GM21515 (cell line): Measurements from ENCODE around the gene HARS1.
"Not testable (repeated sequence)": the region's sequence is repeated elsewhere in the genome, so short reads cannot be mapped to it uniquely, and the experiment has no call there.

Experiments used
- ATAC-seq: cut with Tn5 transposase; IDR thresholded peaks from one replicate; pipeline ENCODE4 v1.9.1; 2021; ENCODE audit not compliant: unreplicated experiment

The HARS1 gene, protein sequence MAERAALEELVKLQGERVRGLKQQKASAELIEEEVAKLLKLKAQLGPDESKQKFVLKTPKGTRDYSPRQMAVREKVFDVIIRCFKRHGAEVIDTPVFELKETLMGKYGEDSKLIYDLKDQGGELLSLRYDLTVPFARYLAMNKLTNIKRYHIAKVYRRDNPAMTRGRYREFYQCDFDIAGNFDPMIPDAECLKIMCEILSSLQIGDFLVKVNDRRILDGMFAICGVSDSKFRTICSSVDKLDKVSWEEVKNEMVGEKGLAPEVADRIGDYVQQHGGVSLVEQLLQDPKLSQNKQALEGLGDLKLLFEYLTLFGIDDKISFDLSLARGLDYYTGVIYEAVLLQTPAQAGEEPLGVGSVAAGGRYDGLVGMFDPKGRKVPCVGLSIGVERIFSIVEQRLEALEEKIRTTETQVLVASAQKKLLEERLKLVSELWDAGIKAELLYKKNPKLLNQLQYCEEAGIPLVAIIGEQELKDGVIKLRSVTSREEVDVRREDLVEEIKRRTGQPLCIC

DNA sequence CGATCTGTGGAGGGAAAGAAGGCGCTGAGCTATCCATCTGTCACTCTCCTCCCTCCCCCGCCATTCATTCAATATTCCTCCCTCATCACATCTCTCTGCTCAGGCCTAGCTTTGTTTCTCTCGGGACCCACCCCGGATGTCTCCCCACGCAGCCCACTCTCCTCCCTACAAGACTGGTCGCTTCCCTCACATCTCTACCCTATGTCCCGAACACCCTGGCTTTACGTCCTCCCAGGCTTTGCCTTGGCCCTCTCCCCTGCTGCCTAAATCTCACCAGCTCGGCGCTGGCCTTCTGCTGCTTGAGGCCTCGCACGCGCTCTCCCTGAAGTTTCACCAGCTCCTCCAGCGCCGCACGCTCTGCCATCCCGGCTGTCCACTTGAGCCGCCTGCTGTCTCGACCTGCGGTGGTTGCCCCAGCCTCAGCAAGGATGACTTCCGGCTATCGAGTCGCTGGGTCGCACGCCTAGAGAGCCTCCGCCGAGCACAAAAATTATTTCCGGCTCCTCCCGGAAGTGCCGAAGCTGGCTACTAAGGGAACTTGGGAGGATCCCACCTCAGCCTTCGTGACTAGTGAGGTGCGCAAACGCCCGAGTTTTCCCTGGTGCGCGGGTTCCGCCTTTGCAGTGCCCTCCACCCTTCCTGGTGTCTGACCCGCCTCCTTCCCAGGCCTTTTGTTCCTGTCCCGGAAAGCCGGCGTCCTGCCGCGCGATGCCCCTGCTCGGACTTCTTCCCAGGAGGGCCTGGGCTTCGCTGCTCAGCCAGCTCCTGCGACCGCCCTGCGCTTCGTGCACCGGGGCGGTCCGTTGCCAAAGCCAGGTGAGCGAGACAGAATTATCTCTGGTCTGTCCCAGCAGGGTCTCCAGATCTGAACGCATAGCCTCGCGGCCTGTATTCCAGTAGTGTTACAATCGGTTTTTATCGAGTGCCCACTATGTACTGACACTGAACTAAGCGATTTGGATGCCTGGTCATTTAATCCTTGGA lies at the start of gene HARS1, which contains the start of gene HARS2:
Gene HARS1 (minus strand): TSS at position 430 of the 984 bp plus-strand sequence. CDS start 66 bp downstream, at position 364.
Gene HARS2 (plus strand): TSS at position 515 of the 984 bp plus-strand sequence. CDS start 194 bp downstream, at position 709.
- ATAC-seq: peak; percentile 96

DNA sequence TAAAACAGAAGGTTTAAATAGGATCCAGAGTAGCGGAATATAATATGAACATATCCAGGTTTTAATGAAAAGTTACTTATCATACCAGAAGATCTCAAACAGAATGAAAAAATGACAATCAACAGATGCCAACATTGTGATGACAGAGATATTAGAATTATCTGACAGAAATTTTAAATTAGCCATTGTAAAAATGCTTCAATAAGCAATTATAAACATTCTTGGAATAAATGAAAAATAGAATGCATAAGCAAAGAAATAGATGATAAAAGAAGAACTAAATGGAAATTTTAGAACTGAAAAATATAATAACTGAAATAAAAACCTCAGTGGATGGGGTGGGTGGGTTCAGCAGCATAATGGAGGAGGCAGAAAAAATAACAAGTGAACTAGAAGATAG lies 46.3 kb upstream of the HARS1 start:
- ATAC-seq: no peak

DNA sequence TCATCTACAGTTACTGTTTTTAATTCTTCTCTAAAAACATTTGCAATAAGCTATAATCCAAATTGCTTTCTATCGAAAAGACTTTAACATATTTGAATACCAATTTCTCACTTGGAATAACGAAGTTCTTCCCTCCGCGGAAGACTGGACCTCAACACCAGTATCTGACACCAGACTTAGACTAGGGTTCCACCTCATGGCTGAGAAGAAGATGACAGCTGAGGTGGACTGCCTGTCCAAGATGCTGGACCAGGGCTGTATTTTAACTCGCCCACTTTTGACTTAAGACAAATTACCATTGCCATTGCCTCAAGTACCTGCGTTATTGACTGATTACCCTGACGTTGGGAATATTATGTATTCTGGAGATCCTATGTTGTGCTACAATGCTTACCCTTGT lies 43.2 kb upstream of the HARS1 start:
- ATAC-seq: no peak

DNA sequence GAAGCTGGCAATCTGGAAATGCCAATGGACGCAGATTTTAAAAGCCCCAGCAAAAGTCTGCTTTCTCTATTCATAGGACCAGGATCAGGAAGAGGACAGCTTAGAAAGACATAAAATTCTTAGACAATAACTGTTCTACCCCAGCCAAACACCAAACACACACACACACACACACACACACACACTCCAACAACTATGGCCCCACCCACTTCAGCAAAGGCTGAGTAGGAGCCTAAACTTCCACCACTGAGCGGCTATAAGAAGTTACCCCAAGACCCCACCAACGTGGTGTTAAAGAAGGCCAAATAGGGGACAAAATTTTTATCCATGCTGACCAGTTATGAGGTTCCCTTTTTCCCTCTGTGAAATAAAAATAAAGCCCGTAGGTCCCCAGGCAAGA lies 41.9 kb upstream of the HARS1 start:
- no peak for ATAC-seq

DNA sequence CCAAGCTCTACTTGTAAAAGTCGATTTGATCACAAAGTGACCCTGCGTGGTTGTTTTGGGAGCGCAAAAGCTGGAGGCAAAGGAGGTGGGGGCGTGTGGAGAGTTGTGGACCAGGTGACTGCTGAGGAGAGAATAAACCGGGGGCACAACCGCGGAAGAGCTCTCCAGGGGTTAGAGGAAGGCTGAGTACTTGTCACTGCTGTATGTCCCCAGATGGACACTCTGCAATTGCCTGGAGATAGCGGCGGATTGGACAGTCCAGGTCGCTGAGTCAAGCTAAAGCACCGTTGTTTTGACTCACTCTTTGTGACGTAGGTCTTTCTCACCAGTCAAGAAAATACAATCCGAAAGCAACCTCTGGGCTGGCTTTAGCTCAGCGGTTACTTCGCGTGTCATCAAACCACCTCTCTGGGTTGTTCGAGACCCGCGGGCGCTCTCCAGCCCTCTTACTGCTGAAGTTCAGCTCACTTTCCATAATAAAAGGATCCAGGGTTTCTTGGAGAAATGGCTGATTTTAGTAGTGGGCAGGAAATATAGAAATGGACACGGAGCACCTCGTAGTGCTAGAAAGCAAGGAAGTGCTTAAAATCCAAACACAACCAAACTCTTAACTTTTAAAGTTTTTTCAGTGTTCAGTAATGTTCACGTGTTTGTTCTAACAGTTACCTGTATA lies 34.8 kb upstream of the HARS1 start:
- ATAC-seq: peak; percentile 83

DNA sequence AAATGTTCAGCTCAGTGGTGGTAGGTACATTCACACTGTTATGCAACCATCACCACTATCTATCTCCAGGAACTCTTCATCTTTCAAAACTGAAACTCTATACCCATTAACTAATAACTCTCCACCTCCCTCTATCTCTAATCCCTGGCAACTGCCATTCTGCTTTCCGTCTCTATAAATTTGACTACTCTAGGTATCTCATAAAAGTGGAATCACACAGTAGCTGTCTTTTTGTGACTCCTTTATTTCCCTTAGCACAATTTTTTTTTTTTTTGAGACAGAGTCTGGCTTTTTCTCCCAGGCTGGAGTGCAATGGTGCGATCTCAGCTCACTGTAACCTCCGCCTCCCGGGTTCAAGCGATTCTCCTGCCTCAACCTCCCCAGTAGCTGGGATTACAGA lies 30.2 kb upstream of the HARS1 start:
- not testable (repeated sequence) for ATAC-seq

DNA sequence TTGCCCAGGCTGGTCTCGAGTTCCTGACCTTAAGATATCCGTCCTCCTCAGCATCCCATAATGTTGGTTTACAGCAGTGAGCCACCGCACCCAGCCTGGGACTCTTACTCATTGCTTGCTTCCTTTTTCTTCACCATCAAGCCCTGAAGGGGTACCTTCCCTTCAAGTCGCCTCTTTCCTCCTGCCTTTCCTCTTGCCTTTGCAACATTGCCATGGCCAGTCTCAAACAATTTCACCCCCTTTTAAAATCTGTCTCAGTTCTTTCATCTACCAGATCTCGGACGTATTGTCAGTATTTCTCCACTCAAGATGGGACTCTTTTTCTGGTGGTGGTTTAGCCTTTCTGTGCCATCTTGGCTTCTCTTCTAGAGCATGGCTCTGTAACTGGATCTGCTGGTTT lies 29.6 kb upstream of the HARS1 start:
- ATAC-seq: not testable (repeated sequence)

DNA sequence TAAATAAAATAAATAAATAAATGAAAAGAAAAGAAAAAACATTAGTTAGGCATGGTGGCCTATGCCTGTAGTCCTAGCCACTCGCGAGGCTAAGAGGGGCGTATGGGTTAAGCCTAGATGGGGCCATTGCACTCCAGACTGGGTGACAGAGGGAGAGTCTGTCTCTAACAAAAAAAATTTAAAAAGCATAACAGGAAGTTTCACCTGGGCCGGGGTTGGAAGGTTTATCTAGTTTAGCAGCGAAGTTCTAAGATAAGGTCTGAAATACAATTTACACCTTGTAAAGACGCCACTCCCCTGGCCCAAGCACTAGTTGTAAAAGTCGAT lies 27.1 kb upstream of the HARS1 start:
- no peak for ATAC-seq

DNA sequence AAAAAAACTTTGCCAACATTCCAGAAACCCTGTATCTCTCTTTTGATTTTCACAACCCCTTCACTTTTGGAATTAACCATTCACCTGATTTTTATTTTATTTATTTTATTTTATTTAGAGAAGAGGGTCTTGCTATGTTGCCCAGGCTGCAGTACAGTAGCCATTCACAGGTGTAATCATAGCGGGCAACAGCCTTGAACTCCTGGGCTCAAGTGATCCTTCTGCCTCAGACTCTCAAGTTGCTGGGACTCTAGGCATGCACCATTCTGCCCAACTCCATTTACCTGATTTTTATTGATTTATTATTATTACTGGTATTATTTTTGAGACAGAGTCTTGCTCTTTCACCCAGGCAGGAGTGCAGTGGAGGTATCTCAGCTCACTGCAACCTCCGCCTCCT lies 25.1 kb upstream of the HARS1 start:
- ATAC-seq: not testable (repeated sequence)

DNA sequence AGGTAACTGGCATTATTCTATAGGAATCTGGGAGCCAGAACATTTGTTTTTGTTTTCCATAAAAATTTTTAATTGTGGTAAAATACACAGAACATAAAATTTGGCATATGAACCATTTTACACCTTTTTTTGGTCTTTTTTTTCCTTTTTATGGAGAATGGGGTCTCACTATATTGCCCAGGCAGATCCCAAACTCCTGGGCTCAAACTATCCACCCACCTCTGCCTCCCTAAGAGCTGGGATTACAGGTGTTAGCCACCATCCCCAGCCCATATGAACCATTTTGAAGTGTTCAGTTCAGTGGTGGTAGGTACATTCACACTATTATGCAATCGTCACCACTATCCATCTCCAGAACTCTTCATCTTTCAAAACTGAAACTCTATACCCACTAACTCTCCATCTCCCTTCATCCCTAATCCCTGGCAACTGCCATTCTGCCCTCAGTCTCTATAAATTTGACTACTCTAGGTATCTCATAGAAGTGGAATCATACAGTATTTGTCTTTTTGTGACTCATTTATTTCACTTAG lies 22.5 kb upstream of the HARS1 start:
- ATAC-seq: no peak

DNA sequence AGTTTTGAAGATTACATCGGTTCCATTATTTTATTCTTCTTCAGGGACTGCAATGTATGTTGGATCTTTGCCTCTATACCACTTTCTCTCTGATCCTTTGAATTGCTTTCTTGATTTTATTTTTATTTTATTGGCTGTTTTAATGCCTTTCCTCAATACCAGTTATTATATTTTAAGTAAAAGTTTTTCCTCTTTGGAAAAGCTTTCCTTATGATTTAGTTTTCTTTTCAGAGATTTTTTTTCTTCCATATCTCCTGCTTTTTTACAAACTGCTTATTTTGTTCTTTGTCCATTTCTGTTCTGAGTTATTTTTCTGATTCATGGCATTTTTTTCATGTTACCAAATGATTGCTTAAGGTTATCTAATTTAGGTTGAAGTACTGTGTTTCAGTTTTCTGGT lies 20.6 kb upstream of the HARS1 start:
- no peak for ATAC-seq

DNA sequence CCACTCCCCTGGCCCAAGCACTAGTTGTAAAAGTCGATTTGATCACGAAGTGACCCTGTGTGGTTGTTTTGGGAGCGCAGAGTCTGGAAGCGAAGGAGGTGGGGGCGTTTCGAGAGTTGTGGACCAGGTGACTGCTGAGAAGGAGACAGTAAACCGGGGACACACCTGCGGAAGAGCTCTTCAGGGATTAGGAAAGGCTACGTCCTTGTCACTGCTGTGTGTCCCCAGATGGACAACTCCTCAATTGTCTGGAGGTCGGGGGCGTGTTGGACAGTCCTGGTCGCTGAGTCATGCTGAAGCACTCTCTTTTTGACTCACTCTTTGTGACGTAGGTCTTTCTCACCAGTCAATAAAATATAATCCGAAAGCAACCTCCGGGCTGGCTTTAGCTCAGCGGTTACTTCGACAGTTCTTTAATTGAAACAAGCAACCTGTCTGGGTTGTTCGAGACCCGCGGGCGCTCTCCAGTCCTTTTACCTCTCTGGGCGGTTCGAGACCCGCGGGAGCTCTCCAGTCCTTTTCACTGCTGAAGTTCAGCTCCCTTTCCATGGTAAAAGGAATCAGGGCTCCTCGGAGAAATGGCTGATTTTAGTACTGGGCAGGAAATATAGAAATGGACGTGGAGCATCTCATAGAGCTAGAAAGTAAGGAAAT lies 19.9 kb upstream of the HARS1 start:
- ATAC-seq: peak; percentile 90

DNA sequence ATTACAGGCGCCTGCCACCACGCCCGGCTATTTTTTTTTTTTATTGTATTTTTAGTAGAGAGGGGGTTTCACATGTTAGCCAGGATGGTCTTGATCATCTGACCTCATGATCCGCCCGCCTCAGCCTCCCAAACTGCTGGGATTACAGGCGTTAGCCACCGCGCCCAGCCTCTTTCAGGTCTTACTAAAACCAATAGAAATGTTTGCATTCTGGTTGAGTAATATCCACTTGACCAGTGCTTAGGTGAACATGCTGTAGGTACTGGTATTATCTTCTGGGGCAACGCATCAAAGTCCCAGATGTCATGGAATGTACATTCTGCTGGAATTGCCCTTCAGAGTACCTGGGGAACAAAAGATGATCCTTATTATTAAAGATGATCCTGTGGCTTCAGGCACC lies 17.6 kb upstream of the HARS1 start:
- ATAC-seq: not testable (repeated sequence)

DNA sequence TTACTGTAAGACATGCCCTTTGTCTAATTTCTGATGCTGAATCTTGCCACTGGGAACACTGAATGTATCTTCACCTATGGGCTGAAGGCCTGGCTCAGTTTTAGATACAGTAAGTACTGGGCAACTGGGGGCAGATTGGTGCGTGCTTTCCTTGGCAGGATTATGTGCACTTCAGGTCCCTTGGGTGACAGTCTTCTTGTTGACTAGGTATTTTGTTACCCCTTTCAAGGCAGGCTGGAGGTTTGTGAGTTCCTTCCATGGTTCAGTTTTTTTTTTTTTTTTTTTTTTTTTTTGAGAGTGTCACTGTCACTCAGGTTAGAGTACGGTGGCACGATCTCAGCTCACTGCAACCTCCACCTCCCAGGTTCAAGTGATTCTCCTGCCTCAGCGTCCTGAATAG lies 16.6 kb upstream of the HARS1 start:
- ATAC-seq: no peak

DNA sequence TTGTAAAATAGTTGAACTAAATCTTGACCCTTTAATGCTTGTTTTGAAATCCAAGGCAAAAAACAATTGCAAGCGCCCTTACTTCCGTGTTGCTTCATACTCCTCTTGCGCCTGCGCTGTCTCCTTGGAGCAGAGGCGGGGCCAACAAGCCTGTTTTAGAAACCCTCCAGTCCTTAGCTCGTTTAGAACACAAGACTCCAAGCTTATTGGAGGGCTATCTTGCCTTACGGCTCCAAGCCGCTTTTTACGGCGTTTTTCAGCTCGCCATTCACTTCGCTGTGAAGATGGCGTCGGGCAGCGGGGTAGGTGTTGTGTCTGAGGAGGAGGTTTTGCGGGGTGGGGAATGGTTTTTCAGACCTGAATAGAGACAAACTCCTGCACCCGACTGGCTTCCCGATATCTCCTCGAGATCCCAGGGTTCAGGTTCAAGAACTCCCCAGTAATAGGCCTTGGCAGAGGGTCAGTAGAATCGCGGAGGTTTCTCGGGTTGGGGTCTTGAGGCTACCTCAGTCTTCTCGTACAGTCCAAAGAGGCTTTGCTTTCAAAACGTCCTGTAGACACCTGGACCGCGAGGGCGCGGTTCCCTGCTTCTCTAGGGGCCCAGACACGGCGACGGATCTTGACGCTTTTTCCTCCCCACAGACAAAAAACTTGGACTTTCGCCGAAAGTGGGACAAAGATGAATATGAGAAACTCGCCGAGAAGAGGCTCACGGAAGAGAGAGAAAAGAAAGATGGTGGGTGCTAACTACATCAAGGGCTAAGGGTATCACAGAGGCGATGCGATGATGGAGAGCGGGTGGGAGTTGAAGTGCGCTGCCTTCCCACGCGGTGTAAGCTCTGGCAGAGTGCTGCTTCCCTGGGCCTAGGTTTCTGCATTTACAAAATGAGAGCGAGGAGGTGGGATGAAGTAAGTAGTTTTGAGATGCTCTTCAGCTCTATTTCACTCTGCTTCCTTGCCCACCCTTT lies 9.3 kb upstream of the HARS1 start, which contains the start of gene ZMAT2:
Gene ZMAT2 (plus strand): TSS at position 271 of the 968 bp plus-strand sequence. CDS start 14 bp downstream, at position 285.
- ATAC-seq: peak; percentile 91

DNA sequence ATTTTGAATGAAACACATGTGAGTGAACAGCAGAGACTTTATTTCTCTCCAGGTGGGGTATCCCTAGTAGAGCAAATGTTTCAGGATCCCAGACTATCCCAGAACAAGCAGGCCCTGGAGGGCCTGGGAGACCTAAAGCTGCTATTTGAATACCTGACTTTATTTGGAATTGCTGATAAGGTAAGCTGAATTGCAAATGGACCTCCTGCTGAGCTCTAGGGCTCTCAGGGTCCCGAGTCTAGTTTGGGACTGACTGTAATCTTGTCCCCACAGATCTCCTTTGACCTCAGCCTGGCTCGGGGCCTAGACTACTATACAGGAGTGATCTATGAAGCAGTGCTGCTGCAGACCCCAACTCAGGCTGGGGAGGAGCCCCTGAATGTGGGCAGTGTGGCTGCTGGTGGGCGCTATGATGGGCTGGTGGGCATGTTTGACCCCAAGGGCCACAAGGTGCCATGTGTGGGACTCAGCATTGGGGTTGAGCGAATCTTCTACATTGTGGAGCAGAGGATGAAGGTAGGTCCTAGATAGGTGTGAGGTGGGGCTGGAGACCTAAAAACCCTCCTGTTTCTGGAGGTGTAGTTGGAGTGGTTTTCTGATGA lies 5.8 kb upstream of the HARS1 start:
- ATAC-seq: no peak

DNA sequence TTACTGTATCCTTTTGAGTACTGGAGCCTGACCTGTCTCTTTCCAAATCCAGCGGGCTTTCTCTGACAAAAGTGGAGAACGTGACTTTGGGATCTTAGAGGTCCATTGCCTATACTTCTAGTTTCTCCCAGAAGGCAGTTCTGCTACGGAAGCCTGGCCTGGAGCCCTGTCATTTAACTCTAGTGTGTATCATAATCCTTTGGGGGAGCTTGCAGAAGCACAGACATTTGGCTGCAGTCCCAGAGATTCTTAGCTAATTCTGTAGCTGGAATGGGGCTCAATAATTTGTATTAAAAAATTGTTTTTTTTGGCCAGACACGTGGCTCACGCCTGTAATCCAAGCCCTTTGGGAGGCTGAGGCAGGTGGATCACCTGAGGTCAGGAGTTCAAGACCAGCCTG lies 3.1 kb upstream of the HARS1 start:
- no peak for ATAC-seq

DNA sequence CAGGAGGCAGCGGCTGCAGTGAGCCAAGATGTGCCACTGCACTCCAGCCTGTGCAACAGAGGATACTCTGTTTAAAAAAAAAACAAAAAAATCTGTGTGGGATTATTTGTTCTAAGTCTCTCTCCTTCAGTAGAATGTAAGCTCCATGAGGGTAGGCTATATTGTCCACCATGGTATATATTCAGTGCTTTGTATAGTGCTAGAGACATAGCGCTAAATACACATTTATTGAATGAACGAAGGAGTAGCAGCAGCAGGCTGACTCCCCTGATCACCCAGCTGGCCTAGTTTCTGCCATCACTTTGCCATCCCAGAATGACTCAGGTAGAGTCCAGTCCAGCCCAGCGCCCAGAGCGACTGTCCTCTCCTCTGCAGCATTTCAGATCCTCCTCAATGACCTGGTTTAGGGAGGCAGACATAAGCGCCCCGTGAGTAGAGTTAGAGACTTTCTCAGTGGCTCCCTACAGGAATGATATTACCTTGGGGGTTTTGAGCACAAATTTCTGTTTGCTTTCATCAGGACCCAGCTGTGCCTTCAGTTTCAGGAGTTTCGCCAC lies 716 bp downstream of the HARS1 start:
- ATAC-seq: peak; percentile 3
